Measurements from ENCODE around the gene FCHSD2. TPM values are rescaled to one million over a fixed set of nuclear protein-coding genes. Genes with fewer than 3 reads are reported as not detected.

Gene FCHSD2
- total and polyA plus RNA-seq, 8 donors, result 5.5 to 22.5 (median 10.4) TPM

GRCh38 chr11:73185680-73186293 lies 43.7 kb upstream of the FCHSD2 start:
- peaks cover 0 to 3% (median 0%) of the 10 kb centered on the region in 3 donors for H3K4me1 ChIP-seq
- 59 to 67% methylated on average over 13 of the region's 13 CpGs for WGBS, 2 donors
- DNase-seq, result no peak
- intact Hi-C loops (cut with DNase I), result loop anchor here (5.0 to 10.0 kb wide), 4 partner anchors 52 to 261 kb away; no protein-coding TSS in a partner anchor
- H3K27ac ChIP-seq, result no peak overlapping the region
- TF ChIP-seq CTCF (IDR thresholded peaks at IDR 0.05), result no peak
- no peaks in the 10 kb centered on the region for H3K36me3 ChIP-seq
- H3K27me3 ChIP-seq, result no peaks in the 10 kb centered on the region
- no peaks in the 10 kb centered on the region for H3K9me3 ChIP-seq
- H3K4me3 ChIP-seq, result no peak overlapping the region
- no peak for FAIRE-seq
- no peak for ATAC-seq

DNA sequence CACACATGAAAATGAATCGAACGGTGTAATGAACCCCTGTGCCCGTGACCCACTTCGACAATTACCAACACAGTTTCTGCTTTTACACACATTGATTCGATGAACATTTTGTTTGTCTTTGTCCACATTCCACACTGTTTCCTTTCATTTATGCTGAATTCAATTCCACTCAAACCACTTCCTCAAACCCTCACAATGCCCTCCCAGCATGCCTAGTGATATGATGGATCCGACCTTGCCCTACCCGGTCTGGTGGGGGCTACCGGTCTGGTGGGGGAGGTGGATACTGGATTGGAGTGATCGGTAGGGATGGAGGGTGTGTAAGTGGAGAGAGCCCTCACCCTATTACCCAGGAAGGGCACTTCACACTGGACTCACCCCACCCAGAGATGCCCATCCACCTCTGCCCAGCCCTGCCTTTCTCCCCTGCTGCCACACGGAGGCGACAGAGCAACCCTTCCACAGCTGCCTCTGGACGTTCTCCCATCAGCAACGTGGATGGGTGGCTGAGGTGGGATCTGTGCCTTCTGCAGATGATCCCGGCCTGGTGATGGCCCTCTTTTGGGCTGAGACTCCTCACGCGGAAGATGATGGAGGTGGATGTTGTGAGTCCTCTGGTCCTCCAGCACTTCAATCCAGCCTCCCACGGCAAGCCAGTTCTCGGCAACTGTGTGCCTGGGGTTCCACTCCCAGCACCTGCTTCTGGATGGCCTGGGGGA lies 43.0 kb upstream of the FCHSD2 start:
- H3K9me3 ChIP-seq, result no peaks in the 10 kb centered on the region
- no peaks in the 10 kb centered on the region for H3K36me3 ChIP-seq
- H3K4me1 ChIP-seq, result peaks cover 0 to 3% (median 0%) of the 10 kb centered on the region in 3 donors
- H3K4me3 ChIP-seq, result no peak overlapping the region
- WGBS, 2 donors, result 26 to 32% methylated on average over 18 of the region's 18 CpGs
- no peak for FAIRE-seq
- peak overlapping the region in 1 of 4 donors; percentile 39 for H3K27ac ChIP-seq
- peak; percentile 45 to 85 (median 70) for DNase-seq
- no peaks in the 10 kb centered on the region for H3K27me3 ChIP-seq
- peak; percentile 83 to 91 (median 90) for ATAC-seq
- peak; percentile 72 to 86 (median 75) for TF ChIP-seq CTCF (IDR thresholded peaks at IDR 0.05)
- intact Hi-C loops (cut with DNase I), result loop anchor here (5.0 to 10.0 kb wide), 4 partner anchors 52 to 260 kb away; no protein-coding TSS in a partner anchor

DNA sequence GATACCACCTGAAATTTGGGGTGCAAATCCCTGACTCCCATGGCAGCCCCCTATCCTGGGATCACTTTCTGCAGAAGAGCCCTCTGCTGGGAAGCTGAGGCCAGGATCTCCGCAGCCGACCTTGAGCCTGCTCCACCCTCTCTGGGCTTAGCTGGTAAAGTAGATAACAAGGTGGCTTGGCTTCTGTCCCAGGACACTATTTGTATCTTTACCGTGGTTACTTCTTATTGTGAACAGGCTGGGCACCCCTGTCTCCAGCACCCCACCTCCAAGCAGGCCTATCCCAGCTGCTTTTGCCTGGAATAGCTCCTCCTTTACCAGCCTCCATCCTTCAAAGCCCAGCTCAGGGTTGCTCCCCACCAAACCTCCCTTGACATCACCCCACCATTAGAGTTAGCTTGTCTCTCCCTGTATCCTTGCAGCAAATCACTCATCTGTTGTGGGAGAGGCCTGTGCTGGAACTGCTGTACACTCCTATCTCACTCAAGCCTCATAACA lies 40.8 kb upstream of the FCHSD2 start:
- no peaks in the 10 kb centered on the region for H3K27me3 ChIP-seq
- no peak for TF ChIP-seq CTCF (IDR thresholded peaks at IDR 0.05)
- H3K4me3 ChIP-seq, result no peak overlapping the region
- H3K36me3 ChIP-seq, result no peaks in the 10 kb centered on the region
- intact Hi-C loops (cut with DNase I), result loop anchor here in 1 of 3 donors (10.0 kb wide), 2 partner anchors 62 to 258 kb away; no protein-coding TSS in a partner anchor
- ATAC-seq (peak; percentile 29 to 63 (median 44)), FAIRE-seq (no peak), DNase-seq (peak in 3 of 6 donors; percentile 58 to 61 (median 58))
- no peak overlapping the region for H3K27ac ChIP-seq
- no peaks in the 10 kb centered on the region for H3K9me3 ChIP-seq
- 14 to 16% methylated on average over 3 of the region's 3 CpGs for WGBS, 2 donors
- H3K4me1 ChIP-seq, result peaks cover 0 to 4% (median 0%) of the 10 kb centered on the region in 3 donors

GRCh38 chr11:73178681-73179080 lies 36.6 kb upstream of the FCHSD2 start:
- FAIRE-seq (no peak), ATAC-seq (no peak), DNase-seq (peak in 1 of 6 donors; percentile 21)
- intact Hi-C loops (cut with DNase I), result loop anchor here (2.0 to 10.0 kb wide), 5 partner anchors 251 to 354 kb away; no protein-coding TSS in a partner anchor
- no peaks in the 10 kb centered on the region for H3K9me3 ChIP-seq
- no peak overlapping the region for H3K27ac ChIP-seq
- WGBS, 2 donors, result 61 to 62% methylated on average over 4 of the region's 4 CpGs
- no peaks in the 10 kb centered on the region for H3K36me3 ChIP-seq
- H3K4me3 ChIP-seq, result no peak overlapping the region
- H3K4me1 ChIP-seq, result peaks cover 0 to 23% (median 0%) of the 10 kb centered on the region in 3 donors
- no peaks in the 10 kb centered on the region for H3K27me3 ChIP-seq
- TF ChIP-seq CTCF (IDR thresholded peaks at IDR 0.05), result no peak
